CD4-positive, alpha-beta T cell treated with Interferon gamma for 1 hour (primary cell): Measurements from ENCODE around the gene MICAL2.
A peak's percentile ranks its signal among the peaks of the same experiment; 100 is the strongest.

Experiments used
- DNase-seq: peaks from one replicate; pipeline ENCODE4 v3.0.0-alpha.2; 2020

The MICAL2 gene

DNA sequence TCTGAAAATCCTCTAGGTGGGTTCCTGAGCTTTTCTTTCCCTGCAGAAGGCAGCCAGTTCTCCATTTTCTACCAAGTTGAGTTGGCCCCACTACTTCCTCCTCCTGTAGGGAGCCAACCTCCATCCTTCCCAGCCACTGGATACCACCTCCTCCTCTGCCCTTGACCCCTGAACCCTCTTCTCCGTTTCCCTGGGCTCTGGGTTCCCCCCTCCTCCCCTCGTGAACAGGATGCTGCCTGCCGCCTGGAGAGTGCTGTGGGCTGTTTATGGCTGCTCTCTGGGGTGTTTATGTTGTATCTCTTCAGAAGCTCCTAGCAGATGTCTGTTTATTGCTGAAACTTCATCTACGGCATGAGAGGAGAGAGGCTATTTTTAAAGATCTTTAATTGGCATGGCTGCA is 8.6 kb downstream of the MICAL2 start:
- DNase-seq, result no peak

DNA sequence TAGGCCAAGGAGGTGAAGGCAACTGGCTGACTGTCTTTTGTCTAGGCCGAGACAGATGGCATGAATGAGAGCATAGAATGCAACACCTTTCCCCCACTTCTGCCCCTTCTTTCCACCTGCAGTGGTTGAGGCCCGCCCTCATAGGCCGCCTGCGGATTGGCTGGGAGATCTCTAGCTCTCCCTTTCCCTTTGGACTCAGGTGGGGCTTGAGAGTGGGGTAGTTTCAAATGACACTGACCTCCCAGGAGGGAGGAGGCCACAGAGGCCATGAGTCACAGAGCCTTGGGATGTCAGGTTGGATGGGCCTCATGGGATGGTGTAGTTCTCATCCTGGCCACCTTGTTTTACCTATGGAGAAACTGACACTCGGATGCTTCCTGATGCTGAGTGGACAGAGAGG is 9.1 kb downstream of the MICAL2 start:
- DNase-seq, result no peak

DNA sequence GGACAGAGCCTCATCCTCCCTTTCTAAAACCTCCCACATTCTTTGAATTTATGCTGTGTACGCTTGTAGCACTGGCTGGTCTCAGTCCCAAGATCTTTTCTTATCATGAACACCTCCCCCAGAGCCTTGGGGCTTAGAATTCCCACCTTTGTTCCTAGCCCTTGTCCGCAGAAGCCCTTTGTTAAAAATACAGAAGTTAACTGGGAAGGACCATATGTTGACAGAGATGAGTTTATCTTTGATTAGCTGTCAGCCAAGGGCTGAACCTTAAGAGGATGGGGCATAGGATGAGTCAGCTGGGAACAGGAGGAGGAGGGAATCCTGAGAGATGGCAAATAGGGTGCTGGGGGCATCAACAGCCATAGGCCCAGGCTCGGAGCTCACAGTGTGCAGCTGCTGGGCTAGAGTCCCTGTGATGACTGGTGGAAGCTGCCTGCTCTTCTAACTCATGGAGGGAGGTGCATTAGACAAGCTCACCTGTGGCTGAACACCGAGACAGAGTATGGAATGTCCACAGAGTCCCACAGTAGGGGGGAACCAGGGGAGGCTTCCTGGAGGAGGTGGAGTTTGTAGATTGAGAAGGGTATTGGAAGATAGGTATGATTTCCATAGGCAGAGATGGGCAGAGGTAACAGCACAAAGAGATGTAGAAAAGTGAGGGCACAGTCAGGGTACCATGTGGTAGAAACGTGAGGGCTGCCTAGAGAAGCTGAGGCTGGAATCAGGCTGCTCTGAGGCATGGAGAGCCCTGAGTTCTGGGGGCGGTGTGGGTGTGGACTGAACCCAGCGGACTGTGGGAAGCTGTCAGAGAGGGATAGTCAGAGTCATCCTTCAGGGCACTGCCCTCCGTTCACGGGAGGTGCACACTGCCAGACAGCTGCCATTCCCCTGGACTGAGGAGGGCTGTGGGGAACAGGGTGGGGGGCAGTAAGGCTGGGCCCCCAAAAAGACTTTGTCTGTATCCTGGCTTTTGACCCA is 9.9 kb downstream of the MICAL2 start:
- DNase-seq, result no peak

DNA sequence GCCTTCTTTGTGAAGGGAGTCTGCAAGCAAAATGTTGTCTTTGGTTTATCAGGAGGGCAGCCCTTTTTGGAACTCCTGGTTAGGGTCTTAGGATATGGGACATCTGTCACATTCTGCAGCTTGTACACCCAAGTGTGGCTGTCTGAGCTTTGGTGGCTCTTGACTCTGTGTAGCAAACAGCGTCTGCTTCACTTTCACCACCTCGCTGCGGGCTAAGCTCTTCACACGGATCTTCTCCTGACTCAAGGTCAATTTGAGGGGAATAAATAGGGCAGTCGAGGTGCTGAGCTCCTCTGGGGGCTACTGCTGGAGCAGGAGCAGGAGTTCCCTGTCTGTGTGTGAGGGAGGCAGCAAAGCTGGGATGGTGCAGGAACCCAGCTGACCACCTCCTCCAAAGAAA is 10.6 kb downstream of the MICAL2 start:
- DNase-seq, result no peak

DNA sequence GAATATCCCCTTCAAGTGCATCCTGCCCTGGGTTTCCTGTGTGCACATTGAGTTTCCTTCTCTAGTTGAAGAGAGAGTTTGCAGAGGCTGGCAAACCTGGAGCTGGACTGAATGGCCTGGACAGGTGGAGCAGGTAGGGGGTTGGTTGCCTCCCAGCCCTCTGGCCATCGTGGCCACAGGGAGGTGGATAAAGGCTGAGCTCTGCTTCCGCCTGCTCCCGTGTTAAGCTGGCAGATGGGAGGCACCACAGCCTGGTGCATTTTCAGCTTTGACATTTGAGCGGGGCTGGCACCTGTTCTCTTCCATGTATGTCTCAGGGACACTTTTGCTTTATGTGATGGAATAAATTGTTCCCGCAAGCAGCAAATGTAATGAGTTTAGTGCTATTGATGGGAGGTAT is 11.1 kb downstream of the MICAL2 start:
- DNase-seq, result no peak

DNA sequence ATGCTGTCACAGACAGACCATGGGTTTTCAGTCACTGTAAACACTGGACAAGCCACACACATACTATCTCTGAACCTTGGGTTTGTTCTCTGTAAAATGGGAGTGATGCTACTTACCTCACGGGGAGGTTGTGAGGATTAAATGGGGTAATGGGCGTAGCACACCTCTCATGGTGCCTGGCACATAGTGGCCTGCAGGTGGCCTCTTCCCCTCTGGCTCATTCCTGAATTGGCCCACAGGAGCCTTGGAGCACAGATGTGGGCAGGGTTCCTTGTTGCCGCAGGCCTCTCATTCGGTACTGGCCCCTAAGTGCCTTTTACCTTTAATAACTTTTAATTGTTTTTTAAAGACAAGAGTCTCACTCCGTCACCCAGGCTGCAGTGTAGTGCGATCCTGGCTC is 11.7 kb downstream of the MICAL2 start:
- DNase-seq, result no peak

DNA sequence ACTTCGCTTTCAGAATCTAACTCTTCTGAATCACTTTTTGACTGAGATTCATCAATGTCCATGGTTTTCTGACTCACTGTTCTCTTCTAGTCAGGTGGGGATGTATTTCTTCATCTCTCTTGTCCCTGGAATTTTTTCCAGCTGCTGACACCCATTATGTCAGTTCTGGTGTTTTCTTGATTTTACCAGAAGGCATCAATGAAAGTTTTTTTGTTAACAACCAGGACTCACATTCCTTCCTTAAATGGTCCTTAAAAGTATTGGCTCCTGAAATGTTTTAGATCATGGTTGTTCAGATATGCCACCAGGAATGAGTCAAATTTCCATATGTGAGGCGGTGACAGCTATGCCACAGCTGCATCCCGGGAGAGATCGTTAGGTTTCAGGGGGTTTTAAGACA is 12.9 kb downstream of the MICAL2 start:
- no peak for DNase-seq

DNA sequence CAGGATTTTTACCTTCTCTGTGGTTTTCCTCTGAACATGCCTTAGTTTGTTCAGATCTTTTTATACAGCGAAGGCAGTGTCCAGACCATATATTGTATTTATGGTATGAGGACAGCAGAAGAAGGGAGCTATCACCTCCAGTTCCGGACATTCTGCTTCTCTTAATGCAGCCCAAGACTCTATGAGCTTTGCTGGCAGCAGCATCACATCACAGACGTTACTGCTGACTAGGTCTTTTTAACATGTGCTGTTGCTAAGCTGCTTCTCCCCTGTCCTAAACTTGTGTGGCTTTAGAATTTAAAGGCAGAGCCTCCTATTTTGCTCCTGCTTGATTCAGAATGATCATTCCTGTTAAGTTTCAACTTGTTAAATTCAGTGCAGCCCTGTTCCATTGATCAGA is 13.4 kb downstream of the MICAL2 start:
- no peak for DNase-seq

DNA sequence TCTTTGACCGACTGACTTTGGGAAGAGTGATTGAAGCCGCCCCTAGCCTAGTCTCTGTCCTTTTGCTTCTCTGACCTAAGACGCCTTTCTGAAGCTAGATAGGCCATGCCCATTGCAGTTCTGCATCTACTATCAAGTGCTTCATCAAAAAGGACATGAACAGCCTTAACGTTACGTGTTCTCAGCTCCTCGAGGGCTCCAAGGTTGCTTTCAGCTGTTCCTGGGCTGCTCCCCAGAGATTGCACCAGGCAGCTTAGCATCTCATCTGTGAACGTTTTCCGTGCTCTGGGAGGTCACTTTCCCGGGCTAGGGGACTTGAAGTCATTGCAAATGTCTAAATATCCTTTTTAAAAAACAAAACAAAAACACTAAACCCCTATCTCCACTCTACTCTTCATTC is 13.9 kb downstream of the MICAL2 start:
- no peak for DNase-seq

DNA sequence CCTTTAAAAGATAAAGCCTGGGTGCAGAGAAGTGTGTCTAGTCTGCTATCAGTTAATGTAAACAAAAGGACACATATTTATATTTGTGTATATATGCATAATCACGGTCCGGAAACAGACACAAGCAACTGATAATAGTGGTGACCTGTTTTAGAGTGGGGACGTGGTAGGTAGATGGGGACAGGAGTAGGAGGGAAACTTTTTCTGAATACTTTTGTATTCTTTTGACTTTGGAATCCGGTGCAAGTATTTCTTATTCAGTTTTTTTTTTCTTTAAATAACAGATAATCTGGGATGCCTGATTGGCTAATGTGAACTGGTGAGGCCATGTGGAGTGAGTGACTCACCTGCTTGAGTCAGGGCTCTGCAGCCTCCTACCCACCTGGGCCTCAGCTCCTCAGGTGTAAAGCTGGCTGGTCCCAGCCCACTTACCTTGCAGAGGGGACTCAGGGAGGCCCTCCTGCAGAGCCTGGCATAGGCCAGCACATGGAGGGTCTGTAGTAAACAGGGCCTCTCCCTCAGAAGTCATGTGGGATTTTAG is 15.3 kb downstream of the MICAL2 start:
- DNase-seq, result no peak

DNA sequence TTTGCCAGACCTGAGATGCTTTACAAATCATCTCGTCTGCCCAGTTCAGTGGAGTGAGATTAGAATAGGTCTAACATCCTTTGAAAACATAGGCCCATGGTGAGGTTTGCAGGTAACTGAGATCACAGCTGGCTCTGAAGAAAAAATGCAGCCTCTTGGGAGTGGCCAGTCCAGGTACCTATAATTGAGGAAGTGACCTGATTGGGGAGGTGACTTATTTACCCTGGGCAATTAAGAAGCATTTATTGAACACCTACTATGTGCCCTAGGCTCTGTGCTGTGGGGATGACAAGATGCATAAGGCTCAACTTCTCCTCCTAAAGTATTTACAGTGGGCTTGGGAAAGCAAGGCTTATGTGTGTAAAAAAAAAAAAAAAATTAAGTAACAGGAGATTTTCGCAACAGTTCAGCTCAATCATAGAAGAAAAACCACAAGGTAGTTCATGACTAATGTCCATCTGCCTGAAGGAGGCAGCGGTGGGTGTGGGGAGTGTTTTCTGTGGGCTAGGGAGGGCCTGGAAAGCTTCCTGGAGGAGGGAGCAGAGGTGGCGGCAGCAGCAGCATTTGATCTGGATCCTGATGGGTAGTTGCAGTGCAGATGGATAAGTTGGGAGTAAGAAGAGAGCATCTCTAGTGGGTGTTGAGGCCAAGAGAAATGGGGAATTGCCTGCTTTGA is 16.1 kb downstream of the MICAL2 start:
- DNase-seq, result peak; percentile 27

DNA sequence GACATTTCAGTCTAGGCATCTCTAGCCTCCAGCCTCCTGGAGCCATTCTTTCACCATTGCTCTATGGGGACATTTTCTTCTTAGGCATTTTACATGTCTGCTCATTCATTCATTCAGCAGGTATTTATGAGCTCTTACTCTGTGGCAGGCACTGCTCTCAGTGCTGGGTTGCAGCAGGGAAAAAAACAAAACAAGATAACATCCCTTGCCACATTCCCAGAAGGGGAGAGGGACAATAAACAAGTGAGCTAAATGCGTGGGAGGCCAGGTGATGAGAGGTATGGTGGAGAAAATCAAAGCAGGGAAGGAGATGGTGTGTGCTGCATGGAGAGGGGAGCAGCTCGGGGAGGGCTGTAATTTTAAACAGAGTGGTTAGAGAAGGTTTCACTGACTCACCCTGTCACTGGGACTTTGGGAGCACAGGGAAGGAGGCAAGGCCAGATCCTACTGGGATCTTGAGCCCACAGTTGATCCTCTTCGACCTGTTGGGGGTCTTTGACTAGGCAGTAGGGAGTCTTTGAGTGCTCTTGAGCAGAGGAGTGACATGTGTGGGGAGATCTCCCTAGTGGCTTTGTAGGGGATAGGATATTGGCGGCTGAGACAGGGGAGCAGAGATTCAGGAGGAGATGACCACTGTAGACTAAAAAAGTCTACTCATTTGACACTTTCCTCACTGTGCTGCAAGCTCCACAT is 17.0 kb downstream of the MICAL2 start:
- no peak for DNase-seq

DNA sequence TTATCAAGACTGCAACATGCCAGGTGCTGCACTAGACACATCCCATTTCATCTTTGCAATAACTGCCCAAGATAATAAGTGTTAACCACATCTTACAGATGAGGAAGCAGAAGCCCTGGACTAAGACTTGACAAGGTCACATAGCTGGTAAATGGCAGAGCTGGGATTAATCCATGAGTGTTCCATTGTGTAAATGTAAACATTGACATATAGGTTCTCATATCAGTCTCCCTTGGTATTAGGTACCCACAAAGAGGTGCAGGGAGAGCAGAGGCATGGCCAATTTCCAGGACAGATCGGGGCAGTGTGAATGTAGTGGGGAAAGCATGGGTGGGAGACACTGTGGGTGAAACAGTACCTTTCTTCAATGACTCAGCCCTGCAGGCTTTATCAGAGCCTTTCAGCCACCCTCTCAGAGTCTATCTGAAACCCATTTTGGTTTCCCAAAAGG is 17.9 kb downstream of the MICAL2 start:
- DNase-seq, result no peak

DNA sequence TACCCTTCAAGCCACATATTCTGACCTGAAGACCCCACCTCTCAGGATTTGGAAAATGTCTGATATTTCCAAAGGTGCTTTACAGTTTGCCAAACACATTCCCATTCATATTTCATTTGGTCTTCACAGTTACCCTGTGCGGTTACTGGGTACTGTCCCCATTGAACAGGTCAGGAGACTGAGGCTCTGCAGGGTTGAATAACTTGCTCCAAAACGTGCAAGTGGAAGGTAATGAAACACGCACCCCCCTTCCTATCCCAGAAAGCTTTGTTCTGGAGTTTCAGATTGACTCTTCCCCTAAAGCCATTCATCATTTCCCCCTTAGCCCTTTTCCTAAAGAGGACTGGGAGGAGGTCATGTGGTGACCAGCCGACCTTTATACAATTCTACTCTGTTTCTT is 18.8 kb downstream of the MICAL2 start:
- DNase-seq, result no peak

DNA sequence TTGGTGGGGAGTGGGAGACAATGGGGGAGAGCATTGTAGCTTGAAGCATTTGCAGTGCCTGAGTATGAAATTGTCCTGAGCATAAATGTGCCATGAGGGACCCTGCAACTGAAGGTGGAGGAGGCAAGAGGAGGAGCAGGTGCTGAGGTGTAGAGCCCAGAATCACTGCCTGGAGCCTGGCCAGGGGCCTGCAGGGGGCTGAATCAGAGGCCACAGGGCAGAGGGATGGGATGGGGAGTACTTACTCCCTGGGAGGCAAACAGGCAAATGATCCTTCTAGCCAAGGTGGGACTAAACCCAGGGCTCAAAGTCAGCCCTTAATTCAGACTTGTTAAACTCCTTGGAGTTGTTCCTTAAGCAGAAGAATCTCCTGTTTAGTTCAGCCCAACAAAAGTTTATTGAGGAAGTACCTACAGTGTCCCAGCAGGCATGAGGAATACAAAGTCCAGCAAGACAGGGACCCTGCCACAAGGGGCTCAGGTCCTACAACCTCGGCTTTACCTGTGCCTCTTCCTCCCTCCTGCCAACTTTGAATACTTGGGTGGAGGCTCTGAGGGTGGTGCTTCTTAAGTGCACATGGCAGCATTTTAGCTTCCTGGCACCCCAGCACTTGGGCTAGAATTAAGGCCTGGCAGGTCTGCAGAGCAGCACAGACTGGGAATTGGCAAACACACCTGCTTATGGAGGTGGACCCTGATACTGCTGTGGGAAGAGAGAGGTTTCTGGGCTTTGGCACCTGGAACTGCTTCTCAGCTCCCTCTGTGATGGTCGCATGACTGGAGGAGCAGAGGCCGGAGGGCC is 20.0 kb downstream of the MICAL2 start:
- no peak for DNase-seq

DNA sequence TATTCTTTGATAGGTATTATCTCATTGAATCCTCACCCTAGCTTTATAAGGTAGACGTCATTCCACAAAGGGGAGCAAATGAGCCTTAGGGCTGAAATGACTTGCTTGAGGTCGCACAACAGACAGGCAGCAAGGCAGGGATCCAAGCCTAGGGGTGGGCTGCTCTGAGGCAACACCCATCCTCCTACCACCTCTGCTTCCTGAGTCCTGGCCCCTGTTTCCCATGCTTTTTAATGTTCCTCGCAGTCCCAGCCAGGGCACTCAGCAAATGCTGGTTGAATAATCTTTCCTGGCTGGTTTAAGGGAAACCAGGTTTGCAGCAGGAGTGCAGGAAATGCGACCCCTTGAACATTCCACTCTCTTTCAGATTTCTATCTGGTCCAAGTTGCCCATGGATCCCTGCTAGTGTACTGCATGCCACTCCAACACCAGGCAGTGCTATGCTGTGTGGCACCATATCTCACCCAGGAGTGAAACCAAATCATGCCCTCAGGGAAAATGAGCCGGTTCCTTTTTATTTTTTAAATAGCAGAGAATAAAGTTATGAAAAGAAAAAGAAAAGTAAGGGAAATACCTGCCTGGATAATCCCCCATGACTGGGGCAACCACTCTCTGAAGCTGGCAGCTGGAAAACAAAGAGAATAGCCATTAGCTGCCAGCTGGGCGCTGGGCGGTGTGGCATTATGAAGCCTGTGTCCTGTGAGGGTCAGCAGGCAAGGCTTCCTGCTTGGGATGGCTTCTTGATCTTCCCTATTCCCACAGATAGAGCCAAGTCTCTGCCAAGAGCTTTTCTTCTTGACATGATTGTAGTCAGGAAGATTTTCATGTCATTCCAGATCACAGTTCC is 21.8 kb downstream of the MICAL2 start:
- no peak for DNase-seq

DNA sequence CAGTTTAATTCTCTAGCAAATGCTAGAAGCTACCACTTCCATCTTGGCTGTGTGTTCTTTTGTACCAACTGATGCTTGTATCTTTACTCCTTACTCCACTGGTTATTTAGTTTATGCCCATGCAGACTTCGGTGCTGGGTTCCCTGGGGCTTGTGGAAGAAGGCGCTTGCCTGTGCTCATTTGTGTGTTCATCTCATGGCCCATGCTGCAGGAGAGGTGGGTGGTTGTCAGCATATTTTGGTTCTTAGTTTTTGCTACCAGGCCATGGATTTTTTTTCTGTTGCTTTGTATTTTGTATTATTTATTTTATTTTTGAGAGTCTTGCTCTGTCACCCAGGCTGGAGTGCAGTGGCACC is 22.4 kb downstream of the MICAL2 start:
- no peak for DNase-seq

DNA sequence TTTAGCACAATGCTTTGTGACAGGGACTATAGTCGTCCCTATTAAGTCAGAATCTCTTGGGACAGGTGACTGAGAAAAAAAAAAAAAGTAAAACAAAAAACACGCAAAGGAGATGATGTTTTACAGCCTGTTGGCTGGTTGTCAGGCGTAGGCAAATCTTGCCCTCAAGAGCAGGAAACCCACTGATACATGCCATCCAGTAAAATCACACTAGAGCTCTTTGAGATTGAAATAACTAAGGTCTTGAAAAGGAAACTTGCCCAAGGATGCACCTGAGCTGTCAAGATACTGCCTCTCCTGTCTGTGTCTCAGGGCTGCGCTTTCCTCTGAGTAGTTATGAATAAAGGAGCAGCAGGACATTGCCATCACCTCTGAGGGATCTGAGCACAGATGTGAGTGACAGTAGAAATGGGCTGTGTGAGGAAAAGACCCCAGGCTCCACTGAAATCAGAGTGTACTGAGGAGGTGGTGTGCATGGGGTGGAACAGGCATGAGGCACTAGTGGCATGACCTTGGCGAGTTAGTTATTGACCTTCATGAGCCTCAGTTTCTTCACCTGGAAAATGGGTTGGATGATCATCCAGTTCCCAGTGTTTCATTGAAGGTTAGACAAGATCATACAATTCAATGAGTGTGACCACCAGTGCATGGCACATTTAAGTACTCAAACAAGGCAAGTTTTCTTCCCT is 23.3 kb downstream of the MICAL2 start:
- DNase-seq, result no peak

DNA sequence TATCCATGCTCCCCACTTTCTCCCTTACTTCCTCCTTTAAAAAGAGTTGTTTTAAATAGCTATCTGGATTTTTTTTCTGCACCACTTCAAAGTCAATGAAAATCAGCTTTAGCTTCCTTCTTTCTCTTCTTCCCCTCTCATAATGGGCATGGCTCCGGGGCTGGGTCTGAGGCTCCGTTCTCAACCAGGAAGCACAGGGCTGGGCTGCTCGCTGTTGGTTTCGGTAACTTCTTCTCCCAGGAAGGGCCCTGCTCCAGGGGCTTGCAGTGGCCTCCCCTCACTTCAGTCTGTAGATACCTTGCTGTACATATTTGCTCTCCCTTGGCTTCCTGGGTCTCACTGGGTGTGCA is 23.8 kb downstream of the MICAL2 start:
- peak; percentile 14 for DNase-seq

DNA sequence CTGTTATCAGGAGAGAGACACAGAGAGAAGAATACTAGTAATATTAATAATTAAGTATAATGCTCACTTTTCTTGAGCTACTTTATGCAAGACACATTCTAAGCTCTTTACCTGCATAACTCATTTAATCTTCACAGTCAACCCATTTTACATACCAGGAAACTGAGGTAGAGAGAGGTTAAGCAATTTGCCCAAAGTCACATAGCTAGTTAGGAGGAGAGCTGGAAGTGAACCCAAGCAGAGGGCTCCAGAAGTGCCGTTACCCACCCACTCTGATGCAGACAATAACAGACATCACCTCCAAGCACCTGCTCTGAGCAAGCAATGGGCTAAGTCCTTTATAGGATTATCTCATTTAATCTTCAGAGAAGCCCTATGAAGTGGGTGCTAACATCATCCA is 24.8 kb downstream of the MICAL2 start:
- DNase-seq, result no peak
